ENCODE measurements around the gene CDK5RAP3.
A peak's percentile ranks its signal among the peaks of the same experiment; 100 is the strongest.

Gene CDK5RAP3

GRCh38 chr17:48002266-48002915, 31.5 kb downstream of the CDK5RAP3 start:
- H3K4me1 ChIP-seq (ENCODE audit: insufficient read depth, low read length): peaks cover 40% of the 10 kb centered on the region
- peak overlapping the region; percentile 71 for H3K9ac ChIP-seq (ENCODE audit: low read depth, low read length)
- WGBS: 27% methylated on average over 4 of the region's 4 CpGs
- H3K4me3 ChIP-seq (ENCODE audit: low read length): no peak overlapping the region
- H3K27ac ChIP-seq (ENCODE audit: low read depth, low read length): peak overlapping the region; percentile 96
- no peaks in the 10 kb centered on the region for H3K27me3 ChIP-seq (ENCODE audit: insufficient read depth, low read length)
- no peaks in the 10 kb centered on the region for H3K36me3 ChIP-seq (ENCODE audit: insufficient read depth, low read length)
- H3K9me3 ChIP-seq (ENCODE audit: insufficient read depth, low read depth, low read length): no peaks in the 10 kb centered on the region

DNA sequence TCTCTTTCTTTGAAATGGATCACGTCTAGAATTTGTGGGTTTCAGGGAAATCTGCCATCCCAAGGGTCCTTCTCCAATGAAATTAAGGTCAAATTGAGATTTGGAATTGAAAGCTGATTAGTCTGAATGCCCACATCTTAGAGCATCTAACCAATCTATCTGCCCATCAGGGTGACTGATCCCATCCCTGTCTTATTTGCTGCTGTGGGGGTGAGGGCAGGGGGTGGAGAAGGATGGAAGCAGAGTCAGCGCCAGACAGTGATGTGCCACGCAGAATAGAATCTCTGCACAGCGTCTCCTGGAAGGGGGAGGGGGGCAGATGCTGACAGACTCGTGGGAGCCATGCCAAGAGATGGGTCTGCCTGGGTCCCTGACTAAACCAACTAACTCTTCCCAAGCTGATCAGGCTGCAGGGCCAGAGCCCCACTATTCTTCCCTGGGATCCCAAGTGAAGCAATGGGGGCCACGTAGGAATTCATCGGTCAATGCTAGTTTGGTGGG, 32.1 kb downstream of the CDK5RAP3 start:
- no peaks in the 10 kb centered on the region for H3K27me3 ChIP-seq (ENCODE audit: insufficient read depth, low read length)
- H3K27ac ChIP-seq (ENCODE audit: low read depth, low read length): peak overlapping the region; percentile 96
- peaks cover 40% of the 10 kb centered on the region for H3K4me1 ChIP-seq (ENCODE audit: insufficient read depth, low read length)
- WGBS: 12% methylated on average over 7 of the region's 7 CpGs
- H3K9me3 ChIP-seq (ENCODE audit: insufficient read depth, low read depth, low read length): no peaks in the 10 kb centered on the region
- no peaks in the 10 kb centered on the region for H3K36me3 ChIP-seq (ENCODE audit: insufficient read depth, low read length)
- peak overlapping the region; percentile 71 for H3K9ac ChIP-seq (ENCODE audit: low read depth, low read length)
- no peak overlapping the region for H3K4me3 ChIP-seq (ENCODE audit: low read length)

DNA sequence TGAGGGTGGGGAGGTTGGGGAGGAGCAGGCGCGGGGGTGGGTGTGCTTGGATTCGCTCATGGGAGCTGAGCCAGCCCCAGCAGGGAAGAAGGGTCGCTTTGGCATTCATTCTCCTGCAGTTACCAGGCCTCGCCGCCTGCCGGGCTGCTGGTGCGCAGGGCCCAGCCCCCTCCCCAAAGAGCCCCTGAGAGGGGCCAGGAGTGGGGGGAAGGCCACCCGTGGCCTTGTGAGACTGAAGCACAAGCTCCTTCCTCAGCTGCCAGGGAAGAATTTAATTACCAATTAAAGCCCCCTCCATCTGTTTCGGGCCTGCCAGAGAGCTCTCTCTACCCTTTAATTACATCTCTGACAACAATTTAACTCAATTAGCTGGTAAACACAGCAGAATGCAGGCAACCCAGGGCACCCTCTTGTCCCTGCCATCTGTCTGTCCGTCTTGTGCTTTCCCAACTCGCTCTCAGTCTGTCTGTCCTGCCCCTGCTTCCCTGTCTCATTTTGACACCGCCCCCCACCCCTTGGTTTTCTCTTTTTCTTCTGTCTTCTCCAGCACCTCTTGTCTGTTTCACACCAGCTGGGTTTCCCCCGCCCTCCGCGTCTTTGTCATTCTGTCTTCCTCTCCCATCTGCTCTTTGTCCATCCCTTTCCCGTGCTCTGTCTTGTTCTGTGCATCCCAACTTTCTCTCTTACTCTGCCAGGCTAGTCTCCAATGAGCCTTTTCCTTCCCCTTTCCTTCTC, 32.7 kb downstream of the CDK5RAP3 start:
- no peaks in the 10 kb centered on the region for H3K27me3 ChIP-seq (ENCODE audit: insufficient read depth, low read length)
- H3K4me1 ChIP-seq (ENCODE audit: insufficient read depth, low read length): peaks cover 40% of the 10 kb centered on the region
- H3K9me3 ChIP-seq (ENCODE audit: insufficient read depth, low read depth, low read length): no peaks in the 10 kb centered on the region
- peak overlapping the region; percentile 71 for H3K9ac ChIP-seq (ENCODE audit: low read depth, low read length)
- no peaks in the 10 kb centered on the region for H3K36me3 ChIP-seq (ENCODE audit: insufficient read depth, low read length)
- H3K4me3 ChIP-seq (ENCODE audit: low read length): no peak overlapping the region
- WGBS: 7% methylated on average over 17 of the region's 17 CpGs
- H3K27ac ChIP-seq (ENCODE audit: low read depth, low read length): peak overlapping the region; percentile 96

- Histone ChIP-seq H3K4me1 (ENCODE audit: insufficient read depth, low read length) (peaks cover 40% of the 10 kb centered on the region), H3K9me3 (ENCODE audit: insufficient read depth, low read depth, low read length) (no peaks in the 10 kb centered on the region), H3K9ac (ENCODE audit: low read depth, low read length) (peak overlapping the region; percentile 13; the same call in 1 of the 2 replicates), H3K4me3 (ENCODE audit: low read length) (no peak overlapping the region), H3K27ac (ENCODE audit: low read depth, low read length) (peak overlapping the region; percentile 96), H3K27me3 (ENCODE audit: insufficient read depth, low read length) (no peaks in the 10 kb centered on the region), H3K36me3 (ENCODE audit: insufficient read depth, low read length) (no peaks in the 10 kb centered on the region)
- 49% methylated on average over 3 of the region's 3 CpGs for WGBS
Measured at GRCh38 chr17:48004983-48005382, 34.1 kb downstream of the CDK5RAP3 start.

GRCh38 chr17:48006936-48007709, 36.2 kb downstream of the CDK5RAP3 start:
- Histone ChIP-seq H3K9ac (ENCODE audit: low read depth, low read length) (no peak overlapping the region), H3K27me3 (ENCODE audit: insufficient read depth, low read length) (no peaks in the 10 kb centered on the region; the same call in 1 of the 2 replicates), H3K4me3 (ENCODE audit: low read length) (no peak overlapping the region), H3K9me3 (ENCODE audit: insufficient read depth, low read depth, low read length) (no peaks in the 10 kb centered on the region), H3K36me3 (ENCODE audit: insufficient read depth, low read length) (no peaks in the 10 kb centered on the region), H3K4me1 (ENCODE audit: insufficient read depth, low read length) (peaks cover 37% of the 10 kb centered on the region), H3K27ac (ENCODE audit: low read depth, low read length) (no peak overlapping the region)
- 95% methylated on average over 10 of the region's 12 CpGs for WGBS

DNA sequence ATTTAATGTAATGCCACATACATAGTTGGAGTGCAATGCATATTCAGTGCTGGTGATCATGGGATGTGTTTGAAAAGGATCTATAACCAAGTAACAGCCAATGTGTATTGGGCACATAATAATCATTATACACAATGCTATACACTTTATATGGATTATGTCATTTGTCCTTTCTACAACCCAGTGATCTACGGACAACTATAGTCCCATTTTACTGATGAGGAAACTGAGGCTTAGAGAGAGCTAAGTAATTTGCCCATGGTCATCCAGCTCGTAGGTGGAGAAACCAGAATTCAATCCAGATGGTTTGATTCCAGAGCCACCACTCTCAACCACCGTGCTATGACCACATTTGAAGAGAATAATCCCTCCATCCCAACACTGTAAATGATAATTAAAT, 39.3 kb downstream of the CDK5RAP3 start:
- Histone ChIP-seq H3K9ac (ENCODE audit: low read depth, low read length) (no peak overlapping the region), H3K4me3 (ENCODE audit: low read length) (no peak overlapping the region), H3K27ac (ENCODE audit: low read depth, low read length) (no peak overlapping the region), H3K9me3 (ENCODE audit: insufficient read depth, low read depth, low read length) (no peaks in the 10 kb centered on the region), H3K27me3 (ENCODE audit: insufficient read depth, low read length) (peaks cover 13% of the 10 kb centered on the region; the same call in 1 of the 2 replicates), H3K4me1 (ENCODE audit: insufficient read depth, low read length) (peaks cover 29% of the 10 kb centered on the region), H3K36me3 (ENCODE audit: insufficient read depth, low read length) (no peaks in the 10 kb centered on the region)
- WGBS: 93% methylated on average over 3 of the region's 3 CpGs

DNA sequence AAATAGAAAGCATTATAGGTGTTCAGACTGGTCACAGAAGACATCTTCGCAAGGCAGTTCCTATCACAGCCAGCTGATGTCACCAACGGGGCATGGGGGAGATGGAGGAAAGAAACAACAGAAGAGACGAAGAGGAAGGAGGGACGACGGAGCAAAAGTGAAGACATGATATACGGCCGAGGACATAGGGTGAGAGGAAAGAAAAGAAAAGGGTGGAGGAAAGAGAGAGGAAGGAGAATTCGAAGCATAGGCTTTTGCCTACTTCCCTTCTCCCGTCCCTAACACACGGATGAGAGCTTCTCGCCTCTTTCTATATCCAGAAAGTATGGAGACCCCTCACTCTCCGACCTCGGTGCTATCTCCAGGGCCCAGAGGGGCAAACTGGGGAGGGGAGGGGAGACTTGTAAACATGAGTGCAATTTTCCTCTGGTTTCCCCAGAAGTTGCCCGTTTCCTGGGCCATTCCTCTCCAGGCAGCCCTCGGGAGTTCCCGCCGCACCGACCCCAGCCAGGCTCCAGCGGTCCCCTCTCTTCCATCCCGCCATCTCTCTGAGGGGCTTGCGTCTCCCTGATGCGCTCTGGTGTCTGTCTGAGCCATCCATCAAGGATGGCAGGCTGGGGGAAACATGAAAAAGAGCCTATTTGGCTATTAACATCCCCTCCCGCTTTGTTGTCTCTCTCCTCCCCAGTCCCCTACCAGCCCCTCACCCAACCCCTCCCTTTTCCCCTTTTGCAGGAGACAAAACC, 40.7 kb downstream of the CDK5RAP3 start:
- Histone ChIP-seq H3K27ac (ENCODE audit: low read depth, low read length) (peak overlapping the region; percentile 5; the same call in 1 of the 2 replicates), H3K27me3 (ENCODE audit: insufficient read depth, low read length) (peaks cover 13% of the 10 kb centered on the region; the same call in 1 of the 2 replicates), H3K4me1 (ENCODE audit: insufficient read depth, low read length) (peaks cover 22% of the 10 kb centered on the region), H3K36me3 (ENCODE audit: insufficient read depth, low read length) (no peaks in the 10 kb centered on the region), H3K9ac (ENCODE audit: low read depth, low read length) (peak overlapping the region; percentile 24; the same call in 1 of the 2 replicates), H3K9me3 (ENCODE audit: insufficient read depth, low read depth, low read length) (no peaks in the 10 kb centered on the region), H3K4me3 (ENCODE audit: low read length) (peak overlapping the region; percentile 58)
- 4% methylated on average over 22 of the region's 23 CpGs for WGBS

DNA sequence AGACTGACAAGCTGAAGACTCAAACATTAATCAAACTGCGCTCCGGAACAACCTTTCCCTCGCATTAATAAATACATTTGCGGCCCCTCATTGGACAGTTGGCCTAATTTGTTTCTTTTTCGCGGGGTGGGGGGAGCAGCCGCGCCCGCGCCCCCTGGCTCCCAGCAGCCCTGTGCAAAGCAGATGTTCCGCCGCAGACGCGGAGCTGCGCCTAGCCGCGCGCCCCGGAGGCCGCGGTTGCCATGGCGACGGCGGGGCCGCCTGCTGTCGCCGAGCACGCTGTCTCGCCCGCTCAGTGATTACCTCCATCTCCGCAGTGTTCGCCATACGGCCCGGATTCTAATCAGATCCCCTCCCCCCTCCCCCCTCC, 41.2 kb downstream of the CDK5RAP3 start:
- H3K27ac ChIP-seq (ENCODE audit: low read depth, low read length): no peak overlapping the region
- no peaks in the 10 kb centered on the region for H3K36me3 ChIP-seq (ENCODE audit: insufficient read depth, low read length)
- H3K9ac ChIP-seq (ENCODE audit: low read depth, low read length): no peak overlapping the region
- no peaks in the 10 kb centered on the region for H3K9me3 ChIP-seq (ENCODE audit: insufficient read depth, low read depth, low read length)
- peaks cover 22% of the 10 kb centered on the region for H3K4me1 ChIP-seq (ENCODE audit: insufficient read depth, low read length)
- H3K4me3 ChIP-seq (ENCODE audit: low read length): peak overlapping the region; percentile 58
- peaks cover 13% of the 10 kb centered on the region; the same call in 1 of the 2 replicates for H3K27me3 ChIP-seq (ENCODE audit: insufficient read depth, low read length)
- under 1% methylated on average over 29 of the region's 34 CpGs for WGBS

GRCh38 chr17:48012654-48013053, 41.7 kb downstream of the CDK5RAP3 start:
- 61% methylated on average over 5 of the region's 5 CpGs for WGBS
- peaks cover 13% of the 10 kb centered on the region; the same call in 1 of the 2 replicates for H3K27me3 ChIP-seq (ENCODE audit: insufficient read depth, low read length)
- H3K9me3 ChIP-seq (ENCODE audit: insufficient read depth, low read depth, low read length): no peaks in the 10 kb centered on the region
- no peak overlapping the region for H3K9ac ChIP-seq (ENCODE audit: low read depth, low read length)
- no peak overlapping the region; the same call in 1 of the 2 replicates for H3K27ac ChIP-seq (ENCODE audit: low read depth, low read length)
- peak overlapping the region; percentile 58 for H3K4me3 ChIP-seq (ENCODE audit: low read length)
- H3K36me3 ChIP-seq (ENCODE audit: insufficient read depth, low read length): no peaks in the 10 kb centered on the region
- peaks cover 22% of the 10 kb centered on the region for H3K4me1 ChIP-seq (ENCODE audit: insufficient read depth, low read length)

- Histone ChIP-seq H3K9me3 (ENCODE audit: insufficient read depth, low read depth, low read length) (no peaks in the 10 kb centered on the region), H3K4me3 (ENCODE audit: low read length) (no peak overlapping the region), H3K9ac (ENCODE audit: low read depth, low read length) (no peak overlapping the region), H3K27me3 (ENCODE audit: insufficient read depth, low read length) (peaks cover 13% of the 10 kb centered on the region; the same call in 1 of the 2 replicates), H3K36me3 (ENCODE audit: insufficient read depth, low read length) (no peaks in the 10 kb centered on the region), H3K27ac (ENCODE audit: low read depth, low read length) (peak overlapping the region; percentile 36; the same call in 1 of the 2 replicates), H3K4me1 (ENCODE audit: insufficient read depth, low read length) (peaks cover 22% of the 10 kb centered on the region)
- 65% methylated on average over 6 of the region's 6 CpGs for WGBS
Measured at GRCh38 chr17:48013876-48014594, 43.1 kb downstream of the CDK5RAP3 start.

Data from HUES64 (cell line).